Activated naive CD4-positive, alpha-beta T cell treated with anti-CD3 and anti-CD28 coated beads, Interleukin-2, amount 50 U/mL, for 72 hours (primary cell): ENCODE measurements around the gene CPPED1. TPM values are rescaled to one million over a fixed set of nuclear protein-coding genes. Genes with fewer than 3 reads are reported as not detected.
"Not testable (repeated sequence)": the region's sequence is repeated elsewhere in the genome, so short reads cannot be mapped to it uniquely, and the experiment has no call there.

Source experiments
- ATAC-seq, 2 donors: fragments of 150-1000 bp; cut with Tn5 transposase; 2 replicates each; pipeline ENCODE4 v1.10.0; 2021; ENCODE audit warnings: mild to moderate bottlenecking in 2 of 2, moderate library complexity in 2 of 2
- DNase-seq, 2 donors: peaks; one replicate each; pipeline ENCODE4 v3.0.0; 2021 to 2022; ENCODE audit warnings: low spot score in 2 of 2
- H3K27ac Mint-ChIP-seq, 2 donors: one replicate each; pipeline ENCODE4 v1.8.0; 2022; ENCODE audit warnings: mild to moderate bottlenecking in 2 of 2, mixed read lengths in 2 of 2
- H3K36me3 Mint-ChIP-seq, 2 donors: one replicate each; pipeline ENCODE4 v1.8.0; 2022; ENCODE audit warnings: mixed read lengths in 2 of 2
- H3K9me3 Mint-ChIP-seq, 2 donors: one replicate each; pipeline ENCODE4 v1.8.0; 2022; ENCODE audit warnings: mixed read lengths in 2 of 2
- total RNA-seq, 2 donors: library from RNA; stranded (reverse); gene quantifications; one replicate each; pipeline ENCODE4 v1.2.3, GENCODE V29; 2022

The CPPED1 gene
- total RNA-seq, 2 donors from 2014 or later = 11.6 to 16.4 TPM

DNA sequence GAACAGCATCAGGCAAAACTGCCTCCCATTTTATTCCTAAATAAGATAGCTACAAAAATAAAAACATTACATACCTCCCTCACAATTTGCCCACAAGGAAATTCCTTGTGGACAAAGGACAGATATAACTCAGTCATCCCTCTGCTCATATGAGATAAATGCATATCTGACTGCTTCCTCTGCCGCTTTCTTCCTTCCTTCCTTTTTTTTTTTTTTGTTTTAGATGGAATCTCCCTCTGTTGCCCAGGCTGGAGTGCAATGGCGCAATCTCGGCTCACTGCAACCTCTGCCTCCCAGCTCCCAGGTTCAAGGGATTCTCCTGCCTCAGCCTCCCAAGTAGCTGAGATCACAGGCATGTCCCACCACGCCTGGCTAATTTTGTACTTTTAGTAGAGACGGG, 9.6 kb upstream of the CPPED1 start:
- not testable (repeated sequence) for ATAC-seq, H3K27ac Mint-ChIP-seq, H3K9me3 Mint-ChIP-seq, DNase-seq, H3K36me3 Mint-ChIP-seq

DNA sequence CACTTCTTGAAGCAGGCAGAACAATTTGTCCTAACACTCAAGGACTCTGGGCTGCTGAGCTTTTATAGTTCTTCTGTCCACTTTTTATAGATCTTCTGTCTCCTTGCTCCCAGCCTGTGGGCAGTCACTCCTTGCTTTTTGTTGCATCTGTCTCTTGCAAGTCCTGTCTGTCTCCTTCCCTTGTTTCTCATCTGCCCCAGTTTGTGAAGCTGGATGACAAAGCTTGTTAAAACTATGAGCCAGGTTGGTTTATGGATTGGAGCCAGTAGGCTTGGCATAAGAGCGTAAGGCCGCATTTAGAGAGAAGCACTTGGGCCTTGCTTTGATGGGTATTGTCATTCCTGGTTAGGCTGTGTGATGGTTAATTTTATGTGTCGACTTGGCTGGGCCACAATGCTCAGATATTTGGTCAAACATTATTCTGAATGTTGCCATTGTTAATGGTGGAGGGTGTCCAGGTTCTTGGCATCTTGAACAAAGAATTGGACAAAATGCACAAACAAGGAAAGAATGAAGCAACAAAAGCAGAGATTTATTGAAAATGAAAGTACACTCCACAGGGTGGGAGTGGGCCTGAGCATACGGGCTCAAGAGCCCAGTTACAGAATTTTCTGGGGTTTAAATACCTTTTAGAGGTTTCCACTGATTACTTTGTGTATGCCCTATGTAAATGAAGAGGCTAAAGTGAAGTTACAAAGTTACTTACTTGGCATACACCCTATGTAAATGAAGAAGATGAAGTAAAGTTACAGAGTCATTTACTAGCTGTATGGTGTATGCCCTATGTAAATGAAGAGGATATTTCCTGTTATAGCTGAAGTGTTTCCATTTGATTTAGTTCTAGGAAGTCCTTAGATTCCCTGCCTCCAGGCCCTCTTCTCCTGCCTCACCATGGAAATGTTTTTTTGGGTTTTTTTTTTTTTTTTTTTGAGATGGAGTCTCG, 8.0 kb upstream of the CPPED1 start:
- peaks cover 7 to 8% of the 10 kb centered on the region in 2 donors for H3K36me3 Mint-ChIP-seq
- H3K9me3 Mint-ChIP-seq = peaks cover 4 to 7% of the 10 kb centered on the region in 2 donors
- H3K27ac Mint-ChIP-seq = no peak overlapping the region
- ATAC-seq (no peak), DNase-seq (no peak)

DNA sequence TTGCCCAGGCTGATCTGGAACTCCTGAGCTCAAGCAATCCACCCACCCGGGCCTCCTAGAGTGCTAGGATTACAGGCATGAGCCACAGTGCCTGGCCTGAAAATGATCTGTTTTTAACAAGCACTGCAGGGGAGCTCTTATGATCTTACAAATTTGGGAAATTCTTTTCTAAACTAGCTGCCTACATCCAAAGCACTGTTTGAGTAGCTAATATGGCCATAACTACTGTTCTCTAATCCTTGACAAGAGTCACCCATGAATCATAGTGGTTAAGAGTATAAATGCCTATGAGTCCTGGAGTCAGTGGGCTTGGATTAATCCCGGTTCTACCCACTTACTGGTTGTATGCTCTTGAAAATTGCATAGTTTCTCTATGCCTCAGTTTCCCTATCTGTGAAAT, 1.4 kb upstream of the CPPED1 start:
- ATAC-seq = no peak
- Mint-ChIP-seq H3K27ac (no peak overlapping the region), H3K36me3 (peaks cover 6 to 18% of the 10 kb centered on the region in 2 donors), H3K9me3 (peaks cover 0 to 1% of the 10 kb centered on the region in 2 donors)
- no peak for DNase-seq

DNA sequence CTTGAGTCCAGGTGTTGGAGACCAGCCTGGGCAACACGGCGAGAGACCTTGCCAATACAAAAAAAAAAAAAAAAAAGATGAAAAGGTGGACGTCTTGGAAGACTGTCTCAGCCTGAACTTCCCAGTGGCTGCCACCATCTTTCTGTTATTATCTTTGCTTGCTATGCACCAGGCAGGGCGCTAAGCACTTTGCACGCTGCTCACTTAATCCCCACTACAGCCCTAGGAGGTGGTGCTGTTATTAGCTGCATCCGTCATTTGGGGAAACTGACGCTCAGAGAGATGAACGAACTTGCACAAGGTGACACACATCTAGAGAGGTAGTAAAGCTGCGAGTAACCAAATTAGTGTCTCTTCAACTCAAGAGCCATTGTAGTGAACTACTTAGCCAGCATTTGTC, 708 bp upstream of the CPPED1 start:
- H3K36me3 Mint-ChIP-seq = peaks cover 5 to 16% of the 10 kb centered on the region in 2 donors
- no peaks in the 10 kb centered on the region for H3K9me3 Mint-ChIP-seq
- H3K27ac Mint-ChIP-seq = no peak overlapping the region
- DNase-seq = no peak
- no peak for ATAC-seq

DNA sequence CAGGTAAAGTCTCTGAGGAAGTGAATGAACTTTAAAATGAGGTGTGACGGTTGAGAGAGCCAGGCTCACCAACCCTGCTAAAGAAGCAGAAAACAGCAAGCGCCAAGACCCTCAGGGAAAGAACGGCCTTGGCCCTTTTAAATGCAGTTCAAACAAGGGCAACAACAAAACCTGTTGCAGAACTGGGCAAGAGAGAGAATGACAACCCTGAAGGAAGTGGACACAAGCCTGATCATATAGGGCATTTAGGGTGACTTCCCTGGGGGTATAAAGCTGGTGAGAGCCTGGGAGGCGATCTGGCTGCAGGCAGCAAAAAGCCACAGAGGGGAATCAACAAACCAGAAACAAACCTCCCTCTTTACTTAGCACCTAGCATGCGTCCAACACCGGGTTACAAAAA, 1.0 kb downstream of the CPPED1 start:
- DNase-seq (no peak), ATAC-seq (no peak)
- Mint-ChIP-seq H3K27ac (peak overlapping the region; percentile 91 to 95), H3K9me3 (no peaks in the 10 kb centered on the region), H3K36me3 (peaks cover 5 to 16% of the 10 kb centered on the region in 2 donors)

DNA sequence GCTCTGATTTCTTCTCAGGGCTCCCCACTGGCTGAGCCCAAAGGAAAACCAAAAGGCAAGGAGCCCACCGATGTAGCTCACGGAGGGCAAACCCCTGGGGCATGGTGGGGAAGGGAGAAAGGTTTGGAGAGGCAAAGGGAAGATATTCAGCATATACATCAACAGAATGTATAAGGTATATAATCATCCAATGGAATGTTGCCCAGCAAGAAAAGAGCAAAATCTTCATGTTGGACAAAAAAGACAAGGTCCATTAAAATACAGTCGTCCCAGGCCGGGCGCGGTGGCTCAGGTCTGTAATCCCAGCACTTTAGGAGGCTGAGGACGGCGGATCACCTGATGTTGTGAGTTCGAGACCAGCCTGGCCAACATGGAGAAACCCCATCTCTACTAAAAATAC, 1.6 kb downstream of the CPPED1 start:
- Mint-ChIP-seq H3K36me3 (peaks cover 5 to 16% of the 10 kb centered on the region in 2 donors), H3K9me3 (no peaks in the 10 kb centered on the region), H3K27ac (peak overlapping the region; percentile 91 to 95)
- ATAC-seq = no peak
- DNase-seq = no peak

DNA sequence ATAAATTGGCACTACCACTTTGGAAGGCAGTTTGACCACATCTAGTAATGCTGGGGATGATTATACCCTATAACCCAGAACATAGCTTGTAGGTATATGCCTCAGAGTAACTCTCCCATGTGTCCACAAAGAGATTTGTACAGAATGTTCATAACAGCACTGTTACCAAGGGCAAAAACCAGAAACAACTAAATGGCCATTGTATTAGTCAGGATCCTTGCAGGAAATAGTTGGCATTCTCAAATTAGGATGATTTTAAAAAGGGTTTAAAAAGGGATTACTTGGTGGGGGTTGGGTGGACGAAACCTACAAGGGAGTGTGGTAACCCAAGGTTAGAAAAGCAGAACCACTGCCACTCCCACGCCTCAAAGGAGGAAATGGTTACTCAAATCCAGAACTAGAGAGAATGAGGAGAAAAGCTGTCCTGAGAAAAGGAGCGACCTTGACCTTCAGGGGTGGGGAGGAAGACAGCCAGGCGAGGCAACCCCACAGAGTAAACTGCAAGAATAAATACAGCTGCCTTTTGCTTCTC, 2.1 kb downstream of the CPPED1 start:
- Mint-ChIP-seq H3K36me3 (peaks cover 5 to 16% of the 10 kb centered on the region in 2 donors), H3K9me3 (no peaks in the 10 kb centered on the region), H3K27ac (peak overlapping the region; percentile 91 to 94)
- DNase-seq (peak in 1 of 2 donors; percentile 20), ATAC-seq (peak in 1 of 2 donors; percentile 27)

DNA sequence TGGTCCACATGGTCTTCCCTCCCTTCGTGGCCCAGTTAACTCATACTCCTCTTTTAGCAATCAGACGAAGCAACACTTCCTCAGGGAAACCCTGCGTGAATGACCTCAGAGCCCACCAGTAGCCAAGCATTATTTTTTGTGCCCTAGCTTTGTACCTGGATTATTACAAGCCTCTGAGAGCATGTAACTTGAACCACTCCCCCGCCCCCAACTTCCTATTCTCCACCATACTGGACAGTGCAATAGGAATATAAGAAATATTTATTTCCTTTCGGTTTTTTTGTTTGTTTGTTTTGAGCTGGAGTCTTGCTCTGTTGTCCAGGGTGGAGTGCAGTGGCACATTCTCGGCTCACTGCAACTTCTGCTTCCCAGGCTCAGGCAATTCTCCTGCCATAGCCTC, 2.9 kb downstream of the CPPED1 start:
- H3K27ac Mint-ChIP-seq = peak overlapping the region in 1 of 2 donors; percentile 91
- no peaks in the 10 kb centered on the region for H3K9me3 Mint-ChIP-seq
- DNase-seq (no peak), ATAC-seq (no peak)
- peaks cover 5 to 16% of the 10 kb centered on the region in 2 donors for H3K36me3 Mint-ChIP-seq

DNA sequence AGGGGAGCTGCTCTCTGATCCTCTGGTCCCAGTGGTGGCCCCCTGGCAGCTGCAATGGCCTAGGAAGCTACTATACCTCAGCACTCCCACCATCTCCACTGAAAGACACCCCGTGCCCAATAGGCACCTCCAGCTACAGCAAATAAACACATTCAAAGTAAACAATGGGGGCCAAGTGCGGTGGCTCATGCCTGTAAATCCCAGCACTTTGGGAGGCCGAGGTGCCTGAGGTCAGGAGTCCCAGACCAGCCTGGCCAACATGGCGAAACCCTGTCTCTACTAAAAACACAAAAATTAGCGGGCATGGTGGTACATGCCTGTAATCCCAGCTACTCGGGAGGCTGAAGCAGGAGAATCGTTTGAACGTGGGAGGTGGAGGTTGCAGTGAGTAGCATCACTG, 3.7 kb downstream of the CPPED1 start:
- H3K9me3 Mint-ChIP-seq, H3K27ac Mint-ChIP-seq, DNase-seq, ATAC-seq: not testable (repeated sequence)
- H3K36me3 Mint-ChIP-seq = peaks cover 5 to 16% of the 10 kb centered on the region in 2 donors

DNA sequence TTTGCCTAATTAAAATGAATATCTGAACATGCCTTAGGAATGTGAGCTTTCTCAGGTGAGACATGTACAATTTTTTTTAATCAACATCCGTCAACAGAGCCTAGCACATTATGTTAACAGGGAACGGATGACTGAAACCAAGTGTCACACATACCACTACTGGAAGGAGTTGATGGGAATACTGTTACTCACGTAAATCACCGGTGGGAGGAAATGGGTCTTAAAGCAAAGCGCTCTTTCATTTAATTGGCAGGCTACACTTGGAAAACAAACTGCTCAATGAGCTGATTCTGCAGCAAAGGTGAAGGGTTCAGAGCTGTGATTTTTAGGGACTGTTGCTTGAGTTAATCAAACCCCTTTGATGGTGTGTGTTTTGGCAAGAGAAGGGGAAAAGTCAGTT, 4.8 kb downstream of the CPPED1 start:
- peaks cover 5 to 16% of the 10 kb centered on the region in 2 donors for H3K36me3 Mint-ChIP-seq
- ATAC-seq = no peak
- no peak for DNase-seq
- H3K27ac Mint-ChIP-seq = no peak overlapping the region
- no peaks in the 10 kb centered on the region for H3K9me3 Mint-ChIP-seq

DNA sequence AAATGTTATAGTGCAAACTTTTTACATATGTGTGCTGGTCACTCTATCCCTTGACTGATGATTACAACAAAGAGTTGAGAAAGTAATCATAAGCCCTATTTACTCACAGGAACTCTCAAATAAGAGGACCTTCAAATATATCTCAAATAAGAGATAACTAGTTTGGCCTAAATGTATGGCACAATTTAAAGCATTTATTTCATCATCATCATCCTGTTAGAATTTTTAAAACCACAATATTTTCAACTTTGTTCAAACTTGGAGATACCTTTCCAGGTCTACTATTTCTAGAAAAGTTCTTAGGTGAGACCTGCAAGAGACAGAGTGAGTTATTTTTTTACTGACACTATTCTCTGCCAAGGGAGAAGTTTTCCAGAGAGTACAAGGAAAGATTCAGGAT, 5.5 kb downstream of the CPPED1 start:
- peaks cover 0 to under 1% of the 10 kb centered on the region in 2 donors for H3K9me3 Mint-ChIP-seq
- DNase-seq = no peak
- H3K27ac Mint-ChIP-seq = no peak overlapping the region
- H3K36me3 Mint-ChIP-seq = peaks cover 4 to 15% of the 10 kb centered on the region in 2 donors
- ATAC-seq = no peak

DNA sequence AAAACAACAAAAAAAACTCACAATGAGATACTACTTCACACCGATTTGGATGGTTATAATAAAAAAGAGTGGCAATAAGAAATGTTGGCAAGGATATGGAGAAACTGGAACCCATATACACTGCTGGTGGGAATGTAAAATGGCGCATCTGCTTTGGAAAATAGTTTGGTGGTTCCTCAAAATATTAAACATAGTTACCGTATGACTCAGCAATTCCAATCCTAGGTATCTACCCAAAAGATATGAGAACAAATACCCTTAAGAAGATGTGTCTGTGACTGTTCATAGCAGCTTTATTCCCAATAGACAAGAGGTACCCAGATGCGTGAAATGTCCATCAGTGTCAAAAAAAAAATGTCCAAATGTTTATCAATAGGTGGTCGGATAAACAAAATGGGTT, 7.2 kb downstream of the CPPED1 start:
- no peak overlapping the region for H3K27ac Mint-ChIP-seq
- peaks cover 7 to 16% of the 10 kb centered on the region in 2 donors for H3K36me3 Mint-ChIP-seq
- peaks cover 7 to 10% of the 10 kb centered on the region in 2 donors for H3K9me3 Mint-ChIP-seq
- DNase-seq (no peak), ATAC-seq (no peak)

DNA sequence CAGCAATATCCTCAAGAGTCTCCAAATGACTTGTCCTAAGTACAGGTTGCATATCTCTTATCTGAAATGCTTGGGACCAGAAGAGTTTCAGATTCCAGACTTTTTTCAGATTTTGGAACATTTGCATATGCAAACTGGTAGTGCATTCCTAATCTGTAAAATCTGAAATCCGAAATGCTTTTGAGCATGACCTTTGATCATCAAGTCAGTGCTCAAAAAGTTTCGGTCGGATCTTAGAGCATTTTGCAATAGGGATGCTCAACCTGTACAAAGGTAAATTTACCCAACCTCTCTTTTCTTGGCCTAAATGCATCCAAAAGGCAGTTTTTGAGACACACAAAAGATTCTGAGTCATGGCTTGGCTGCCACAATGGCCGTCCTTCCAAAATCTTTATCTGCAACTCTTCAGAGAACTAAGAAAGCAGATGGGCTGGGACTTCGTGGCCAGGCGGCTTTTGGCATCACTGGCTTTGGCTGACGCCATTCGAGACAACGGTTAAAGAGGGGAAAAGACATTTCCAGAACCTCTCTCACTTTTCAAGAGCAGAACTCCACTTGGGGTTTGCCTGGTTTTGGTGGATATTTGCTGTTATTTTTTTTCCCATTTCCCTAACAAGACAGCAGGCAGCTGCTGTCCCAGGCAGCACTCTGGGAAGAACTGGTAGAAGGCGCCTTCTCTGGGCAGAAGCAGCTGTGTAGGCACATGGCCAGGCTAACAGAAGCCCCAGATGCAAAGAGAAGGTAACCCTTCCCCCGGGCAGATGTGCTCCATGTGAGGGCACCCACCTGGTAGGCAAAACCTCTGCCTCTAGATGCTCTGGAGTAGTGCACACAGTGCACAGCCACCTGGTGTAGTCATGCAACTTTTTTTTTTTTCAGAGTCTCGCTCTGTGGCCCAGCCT, 8.9 kb downstream of the CPPED1 start:
- DNase-seq = no peak
- ATAC-seq = no peak
- Mint-ChIP-seq H3K9me3 (peaks cover 7 to 14% of the 10 kb centered on the region in 2 donors), H3K36me3 (peaks cover 7 to 19% of the 10 kb centered on the region in 2 donors), H3K27ac (no peak overlapping the region)

DNA sequence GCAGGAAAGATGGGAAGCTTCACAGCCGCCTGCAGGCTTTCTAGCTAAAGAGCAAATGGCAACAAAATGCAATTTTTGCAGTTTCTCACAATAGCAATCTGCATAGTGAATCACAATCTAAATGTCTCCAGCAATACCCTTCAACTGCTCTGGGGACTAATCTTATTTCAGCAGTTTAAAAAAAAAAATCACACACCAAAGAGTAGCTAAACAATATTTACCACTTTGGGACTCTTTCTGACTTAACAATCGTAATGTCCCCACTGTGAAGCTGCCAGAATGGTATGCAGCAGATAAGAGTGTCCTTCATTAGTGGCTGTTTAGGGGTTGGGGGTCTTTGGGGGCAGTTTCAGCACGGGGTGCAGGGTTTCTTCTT, 9.8 kb downstream of the CPPED1 start:
- peaks cover 11 to 19% of the 10 kb centered on the region in 2 donors for H3K36me3 Mint-ChIP-seq
- ATAC-seq (no peak), DNase-seq (no peak)
- H3K27ac Mint-ChIP-seq = no peak overlapping the region
- peaks cover 7 to 14% of the 10 kb centered on the region in 2 donors for H3K9me3 Mint-ChIP-seq

DNA sequence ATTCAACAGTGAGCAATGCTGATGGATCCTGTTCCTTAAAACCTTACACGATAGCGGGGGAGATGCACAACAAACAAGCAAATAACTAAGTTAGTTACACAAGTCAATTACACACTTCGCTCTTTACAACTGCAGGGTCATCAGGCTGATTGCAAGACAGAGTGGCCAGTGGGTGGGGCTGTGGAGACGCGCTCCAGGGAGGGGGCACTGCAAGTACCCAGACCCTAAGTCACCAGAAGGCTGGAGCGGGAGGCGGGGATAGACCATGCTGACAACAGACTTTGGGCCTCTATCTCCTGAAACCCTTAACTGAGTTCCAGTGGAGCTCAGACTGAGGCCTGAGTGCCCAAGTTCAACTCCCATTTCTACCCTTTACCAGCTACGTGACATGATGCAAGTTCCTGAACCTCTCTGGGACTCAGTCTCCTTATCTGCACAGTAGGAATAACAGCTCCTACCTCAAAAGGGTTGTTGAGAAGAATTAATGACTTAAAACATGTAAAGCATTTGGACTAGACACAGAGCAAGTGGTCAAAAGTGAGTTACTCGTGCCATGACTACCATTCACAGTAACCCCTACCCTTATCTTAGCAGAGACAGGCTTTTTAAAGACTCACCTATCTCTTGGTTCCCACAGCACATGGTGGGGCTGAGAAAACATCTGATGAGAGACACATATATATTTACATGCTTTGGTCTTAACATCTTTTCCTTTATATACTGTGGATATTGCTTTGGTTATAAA, 10.4 kb downstream of the CPPED1 start:
- no peak for DNase-seq
- H3K36me3 Mint-ChIP-seq = peaks cover 12 to 19% of the 10 kb centered on the region in 2 donors
- peaks cover 7 to 14% of the 10 kb centered on the region in 2 donors for H3K9me3 Mint-ChIP-seq
- ATAC-seq = no peak
- peak overlapping the region in 1 of 2 donors; percentile 1 for H3K27ac Mint-ChIP-seq

DNA sequence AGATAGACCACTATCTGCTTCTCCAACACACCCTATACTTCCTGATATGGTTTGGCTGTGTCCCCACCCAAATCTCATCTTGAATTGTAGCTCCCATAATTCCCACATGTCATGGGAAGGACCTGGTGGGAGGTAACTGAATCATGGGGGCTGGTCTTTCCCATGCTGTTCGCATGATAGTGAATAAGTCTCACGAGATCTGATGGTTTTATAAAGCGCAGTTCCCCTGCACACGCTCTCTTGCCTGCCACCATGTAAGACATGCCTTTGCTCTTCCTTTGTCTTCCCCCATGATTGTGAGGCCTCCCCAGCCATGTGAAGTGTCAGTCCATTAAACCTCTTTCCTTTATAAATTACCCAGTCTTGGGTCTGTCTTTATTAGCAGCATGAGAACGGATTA, 11.2 kb downstream of the CPPED1 start:
- peak overlapping the region; percentile 1 to 72 for H3K27ac Mint-ChIP-seq

More for the DNA sequence above, 11.2 kb downstream of the CPPED1 start:
- peaks cover 7 to 14% of the 10 kb centered on the region in 2 donors for H3K9me3 Mint-ChIP-seq
- H3K36me3 Mint-ChIP-seq = peaks cover 17 to 19% of the 10 kb centered on the region in 2 donors
- ATAC-seq, DNase-seq: not testable (repeated sequence)
